IgD-negative memory B cell (primary cell): ENCODE results near the gene ADCK1. TPM values are rescaled to one million over a fixed set of nuclear protein-coding genes. Genes with fewer than 3 reads are reported as not detected.

Experiments
- H3K27ac Mint-ChIP-seq, 3 donors: one replicate each; pipeline ENCODE4 v1.8.0; 2020 to 2022; ENCODE audit warnings: mild to moderate bottlenecking in 3 of 3, mixed read lengths in 3 of 3, moderate library complexity in 1 of 3
- H3K27me3 Mint-ChIP-seq: one replicate; pipeline ENCODE4 v1.8.0; 2021; ENCODE audit warnings: mixed read lengths
- H3K36me3 Mint-ChIP-seq: one replicate; pipeline ENCODE4 v1.8.0; 2020; ENCODE audit warnings: mild to moderate bottlenecking, mixed read lengths
- H3K4me1 Mint-ChIP-seq, 3 donors: one replicate each; pipeline ENCODE4 v1.8.0; 2020 to 2022; ENCODE audit warnings: mixed read lengths in 3 of 3, mild to moderate bottlenecking in 1 of 3
- H3K4me3 Mint-ChIP-seq, 4 donors: one replicate each; pipeline ENCODE4 v1.8.0; 2020 to 2022; ENCODE audit warnings: mild to moderate bottlenecking in 4 of 4, mixed read lengths in 4 of 4, moderate library complexity in 3 of 4
- H3K9me3 Mint-ChIP-seq, 3 donors: one replicate each; pipeline ENCODE4 v1.8.0; 2020 to 2021; ENCODE audit warnings: mixed read lengths in 3 of 3, mild to moderate bottlenecking in 1 of 3
- polyA plus RNA-seq: library from polyadenylated mRNA; unstranded; fragments of 300-500 nt; fragmentation: Illumina TruSeq; gene quantifications from one replicate; pipeline ENCODE4 v1.2.3, GENCODE V29; 2021

Gene ADCK1
- polyA plus RNA-seq, 1 donor from 2014 or later = 3.5 TPM

DNA sequence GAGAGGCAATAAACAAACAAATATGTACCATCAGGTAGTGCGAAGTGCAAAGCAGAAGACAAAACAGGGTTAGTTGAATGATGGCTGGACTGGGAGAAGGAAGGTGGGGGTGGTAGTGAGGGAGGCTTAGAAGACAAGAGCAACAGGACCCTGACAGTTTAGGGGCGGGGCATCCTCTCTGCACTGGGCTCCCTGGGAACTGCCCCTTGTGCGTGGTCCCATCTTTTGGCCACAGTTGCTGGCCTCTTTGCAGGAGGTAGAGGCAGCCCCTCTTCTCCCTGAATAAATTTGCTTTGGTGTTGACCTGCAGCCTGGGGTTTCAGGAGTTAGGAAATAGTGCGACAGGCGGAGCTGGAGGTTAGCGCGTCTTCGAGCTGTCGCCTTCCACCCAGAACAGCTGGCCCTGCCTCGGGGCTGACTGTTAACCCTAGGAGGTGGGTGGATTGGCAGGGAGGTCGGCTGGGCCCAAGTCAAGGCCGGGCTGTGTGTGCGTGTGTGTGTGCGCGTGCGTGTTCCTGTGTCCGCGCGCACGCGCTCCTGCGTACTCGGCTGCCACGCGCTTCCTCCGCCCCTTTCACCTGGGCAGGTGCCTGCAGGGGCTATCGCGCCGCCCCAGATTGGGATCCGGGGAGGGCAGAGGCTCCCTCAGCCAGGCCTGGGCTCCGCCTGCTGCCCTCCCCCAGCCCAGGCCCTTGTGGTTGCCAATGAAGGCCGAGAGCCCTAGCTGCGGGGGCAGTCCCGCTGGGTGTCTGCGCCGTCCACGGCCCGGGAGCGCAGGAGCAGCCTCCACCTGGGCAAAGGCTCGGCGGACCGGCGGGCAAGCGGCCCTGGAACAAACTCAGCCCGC lies 180.8 kb downstream of the ADCK1 start:
- H3K9me3 Mint-ChIP-seq = peaks cover 0 to 2% (median 0%) of the 10 kb centered on the region in 3 donors
- H3K4me3 Mint-ChIP-seq = no peak overlapping the region
- H3K4me1 Mint-ChIP-seq = peaks cover 0 to 2% (median 0%) of the 10 kb centered on the region in 3 donors
- H3K27ac Mint-ChIP-seq = no peak overlapping the region
- no peaks in the 10 kb centered on the region for H3K36me3 Mint-ChIP-seq
- peaks cover 28% of the 10 kb centered on the region for H3K27me3 Mint-ChIP-seq

Other genes starting within 250 kb of the ADCK1 start
- gene SPTLC2, start 183.5 kb upstream of the ADCK1 start, polyA plus RNA-seq = 20.3 TPM
- gene ALKBH1, start 92.1 kb upstream of the ADCK1 start, polyA plus RNA-seq = 10.2 TPM
- 227 TPM for gene SLIRP, start 92.0 kb upstream of the ADCK1 start, polyA plus RNA-seq
- gene SNW1, start 39.0 kb upstream of the ADCK1 start, polyA plus RNA-seq = 65.1 TPM